Measurements from ENCODE around the gene B4GAT1.

B4GAT1 gene

DNA sequence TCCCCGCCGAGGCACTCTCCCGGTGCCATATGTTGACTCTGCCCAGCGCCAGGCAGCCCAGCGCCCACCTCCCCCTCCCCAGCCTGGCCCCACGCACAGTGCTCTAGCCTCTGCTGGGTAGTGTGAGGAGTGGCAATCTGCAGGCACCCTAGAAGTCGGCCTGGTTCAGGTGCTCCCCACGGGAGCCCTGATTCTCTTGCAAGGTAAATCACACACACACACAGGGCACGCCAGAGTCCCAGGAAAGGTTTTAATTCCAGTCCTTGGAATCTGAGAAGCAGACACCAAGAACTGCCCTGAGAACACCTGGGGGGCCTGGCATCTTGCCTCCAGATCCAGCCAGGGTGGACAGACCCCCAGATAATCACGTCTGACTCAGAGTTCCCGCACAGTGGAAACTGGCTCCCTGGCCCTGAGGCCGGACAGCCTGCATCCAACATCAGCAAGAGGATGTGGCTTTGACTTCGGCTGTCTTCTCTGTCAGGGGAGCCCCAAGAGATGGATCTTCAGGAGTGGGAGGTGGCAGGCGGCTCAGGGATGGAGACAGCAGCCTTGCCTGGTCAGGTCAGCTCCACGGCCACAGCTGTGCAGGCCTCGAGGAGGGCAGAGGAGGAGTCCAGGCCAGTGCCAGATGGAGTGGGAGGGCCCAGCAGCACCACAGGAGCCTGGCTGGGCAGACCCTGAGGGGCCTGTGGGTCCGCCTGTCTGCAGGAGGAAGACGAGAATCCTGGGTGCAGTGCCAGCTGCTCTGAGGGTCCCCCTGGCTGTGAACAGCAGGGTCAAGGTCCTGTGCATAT is 10.1 kb downstream of the B4GAT1 start:
- no peak for DNase-seq (ENCODE audit: low read depth)
- TF ChIP-seq, protein P1, sequence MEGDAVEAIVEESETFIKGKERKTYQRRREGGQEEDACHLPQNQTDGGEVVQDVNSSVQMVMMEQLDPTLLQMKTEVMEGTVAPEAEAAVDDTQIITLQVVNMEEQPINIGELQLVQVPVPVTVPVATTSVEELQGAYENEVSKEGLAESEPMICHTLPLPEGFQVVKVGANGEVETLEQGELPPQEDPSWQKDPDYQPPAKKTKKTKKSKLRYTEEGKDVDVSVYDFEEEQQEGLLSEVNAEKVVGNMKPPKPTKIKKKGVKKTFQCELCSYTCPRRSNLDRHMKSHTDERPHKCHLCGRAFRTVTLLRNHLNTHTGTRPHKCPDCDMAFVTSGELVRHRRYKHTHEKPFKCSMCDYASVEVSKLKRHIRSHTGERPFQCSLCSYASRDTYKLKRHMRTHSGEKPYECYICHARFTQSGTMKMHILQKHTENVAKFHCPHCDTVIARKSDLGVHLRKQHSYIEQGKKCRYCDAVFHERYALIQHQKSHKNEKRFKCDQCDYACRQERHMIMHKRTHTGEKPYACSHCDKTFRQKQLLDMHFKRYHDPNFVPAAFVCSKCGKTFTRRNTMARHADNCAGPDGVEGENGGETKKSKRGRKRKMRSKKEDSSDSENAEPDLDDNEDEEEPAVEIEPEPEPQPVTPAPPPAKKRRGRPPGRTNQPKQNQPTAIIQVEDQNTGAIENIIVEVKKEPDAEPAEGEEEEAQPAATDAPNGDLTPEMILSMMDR (conservative IDR thresholded peaks at IDR 0.05; ENCODE audit: low read length), result peak; percentile 12
- no peak overlapping the region; the same call in 1 of the 2 replicates for H3K4me3 ChIP-seq (ENCODE audit: low read length)

DNA sequence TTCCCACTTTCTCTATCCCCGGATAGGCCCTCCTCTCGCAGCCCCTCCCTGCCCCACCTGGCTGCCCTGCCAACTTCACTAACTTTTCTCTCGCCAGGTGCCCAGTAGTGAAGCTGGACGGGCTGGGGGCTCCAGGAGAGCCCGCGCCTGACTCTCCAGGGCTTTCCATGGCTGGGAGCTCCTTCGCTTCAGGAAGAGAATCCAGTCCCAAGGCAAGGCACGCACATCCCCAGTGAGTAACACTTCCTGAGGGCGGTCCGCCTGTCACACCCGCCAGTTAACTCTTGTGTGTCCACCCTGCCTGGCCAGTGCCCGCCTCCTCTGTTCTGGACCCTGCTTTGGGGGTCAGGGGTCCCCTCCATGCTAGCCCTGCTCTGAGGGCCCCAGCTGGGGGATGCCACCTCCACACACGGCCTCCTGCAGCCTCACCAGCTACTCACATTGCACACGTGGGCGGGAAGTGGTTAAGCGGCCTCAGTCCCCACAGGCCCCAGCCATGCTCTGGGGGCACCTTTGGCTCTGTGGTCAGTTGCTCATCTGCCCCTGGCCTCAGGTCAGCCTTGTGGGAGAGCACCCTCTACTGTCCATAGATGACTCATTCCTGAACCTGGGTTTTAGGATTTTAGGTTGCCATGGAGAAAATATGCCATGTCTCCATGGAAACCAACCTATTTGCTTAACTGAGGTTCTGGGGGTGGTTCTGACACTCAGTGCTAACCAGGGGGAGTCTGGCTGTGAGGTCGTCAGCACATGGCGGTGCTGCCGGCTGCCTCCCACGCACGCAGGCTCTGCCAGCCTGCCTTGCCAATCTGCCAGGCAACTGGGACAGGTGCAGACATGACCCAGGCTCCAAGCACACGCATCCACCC is 11.0 kb downstream of the B4GAT1 start, which contains the start of gene RIN1:
Gene RIN1 (minus strand): TSS at position 201 of the 869 bp plus-strand sequence. CDS start 32 bp downstream, at position 169.
- peak; percentile 94 for DNase-seq (ENCODE audit: low read depth)
- TF ChIP-seq, protein P1 (conservative IDR thresholded peaks at IDR 0.05; ENCODE audit: low read length), result peak; percentile 56
- H3K4me3 ChIP-seq (ENCODE audit: low read length), result peak within 1 kb of the TSS; percentile 86

DNA sequence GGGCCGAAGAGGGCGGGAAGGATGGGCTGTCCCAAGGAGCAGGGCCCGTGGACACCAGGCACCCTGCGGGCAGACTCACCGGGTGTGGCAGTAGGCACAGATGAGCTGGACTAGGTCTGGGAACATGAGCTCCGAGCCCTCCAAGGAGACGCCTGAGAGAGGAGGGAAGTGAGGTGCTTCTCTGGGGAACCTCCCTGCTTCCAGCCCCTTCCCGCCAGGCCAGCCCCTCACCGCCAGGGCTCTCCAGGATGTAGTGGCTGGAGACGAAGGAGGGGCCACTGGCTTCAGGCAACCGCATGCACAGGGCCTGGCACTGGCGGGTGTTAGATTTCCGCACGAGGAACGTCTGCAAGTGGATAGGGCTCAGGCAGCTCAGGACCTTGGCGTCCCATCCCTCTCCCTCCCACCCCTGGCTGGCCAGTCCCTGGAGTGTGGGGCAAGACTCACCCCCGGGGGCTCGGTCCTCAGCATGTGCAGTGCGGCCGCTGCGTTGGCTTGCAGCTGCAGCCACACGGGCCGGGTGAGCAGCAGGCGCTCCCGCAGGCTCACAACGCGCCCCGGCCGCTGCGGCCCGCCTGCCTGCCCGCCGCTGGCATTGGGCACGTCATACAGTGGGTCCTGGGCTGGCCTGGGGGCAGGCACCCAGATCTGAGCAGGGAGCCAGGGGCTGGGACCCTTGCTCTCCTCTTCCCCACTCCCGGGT is 11.7 kb downstream of the B4GAT1 start:
- TF ChIP-seq, protein P1 (conservative IDR thresholded peaks at IDR 0.05; ENCODE audit: low read length), result no peak
- peak; percentile 54 for DNase-seq (ENCODE audit: low read depth)
- peak overlapping the region; percentile 86 for H3K4me3 ChIP-seq (ENCODE audit: low read length)

DNA sequence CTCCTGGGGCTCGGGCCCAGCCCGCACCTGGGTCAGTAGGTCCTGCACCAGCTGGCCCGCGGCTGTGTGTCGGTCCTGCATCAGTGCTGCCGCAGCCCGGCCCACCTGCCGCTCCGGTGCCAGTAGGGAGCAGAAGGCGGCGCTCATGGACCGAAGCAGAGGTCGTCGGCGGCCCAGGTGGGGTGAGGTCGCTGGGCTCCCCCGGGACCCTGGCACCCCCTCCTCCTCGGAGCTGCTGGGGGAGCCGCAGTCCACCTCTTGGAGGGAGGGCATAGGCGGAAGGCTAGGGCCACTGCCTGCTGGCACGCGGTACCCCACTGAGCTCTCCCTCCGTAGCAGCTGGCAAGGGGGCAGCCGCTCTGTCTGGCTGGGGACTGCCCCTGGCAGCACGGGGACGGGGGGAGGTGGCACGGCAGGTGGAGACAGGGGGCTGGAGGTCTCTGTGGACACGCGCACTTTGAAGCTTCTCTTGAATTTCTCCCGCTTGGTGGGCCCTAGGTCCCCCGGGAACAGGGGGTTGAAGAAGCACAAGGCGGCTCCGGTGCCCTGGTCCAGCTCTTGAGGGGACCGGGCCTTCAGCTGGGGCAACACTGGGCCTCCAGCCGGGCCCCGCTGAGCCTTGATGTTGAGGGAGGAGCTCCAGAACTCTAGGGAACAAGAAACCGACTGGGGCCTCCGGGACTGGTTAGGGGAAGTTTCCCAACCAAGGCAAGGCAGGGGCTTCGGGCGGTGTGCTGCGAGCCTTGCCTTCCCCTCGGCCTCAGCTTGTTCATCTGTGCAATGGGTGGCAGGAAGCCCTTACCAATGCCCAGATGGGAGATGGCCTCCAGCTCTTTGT is 12.6 kb downstream of the B4GAT1 start:
- TF ChIP-seq, protein P1 (conservative IDR thresholded peaks at IDR 0.05; ENCODE audit: low read length), result no peak
- no peak for DNase-seq (ENCODE audit: low read depth)
- peak overlapping the region; percentile 86 for H3K4me3 ChIP-seq (ENCODE audit: low read length)

DNA sequence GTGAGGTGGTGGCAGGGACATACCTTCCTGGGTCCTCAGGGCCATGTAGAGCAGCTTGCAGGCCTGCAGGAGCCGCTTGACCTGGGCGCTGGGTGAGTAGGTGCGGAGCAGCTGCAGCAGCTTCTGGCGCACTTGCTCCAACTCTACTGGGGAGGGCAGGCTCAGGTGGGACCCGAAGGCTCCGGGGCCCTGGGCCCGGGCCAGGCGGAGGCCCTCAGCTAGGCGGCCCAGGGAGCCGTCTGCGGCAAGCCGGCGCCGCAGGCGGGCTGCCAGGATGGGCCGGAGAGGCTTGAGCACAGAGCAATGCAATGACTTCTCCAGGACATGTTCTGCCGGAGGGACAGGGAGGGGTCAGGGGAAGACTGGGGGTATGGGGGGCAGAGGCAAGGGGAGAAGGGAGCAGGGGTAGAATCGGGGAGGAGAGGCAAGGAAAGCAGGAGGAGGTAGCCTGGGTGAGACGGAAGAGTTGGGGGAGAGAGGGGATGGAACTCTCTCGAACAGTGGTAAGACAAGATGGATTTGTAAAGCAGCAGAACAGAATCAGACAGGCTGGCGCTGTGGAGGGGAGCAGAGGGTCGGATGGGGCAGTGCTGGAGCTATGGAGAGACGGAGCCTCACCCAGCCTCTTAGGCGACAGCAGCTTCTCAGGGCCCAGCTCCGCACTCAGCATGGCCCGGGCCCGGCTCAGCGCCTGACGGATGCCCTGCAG is 13.4 kb downstream of the B4GAT1 start:
- TF ChIP-seq, protein P1 (conservative IDR thresholded peaks at IDR 0.05; ENCODE audit: low read length), result no peak
- H3K4me3 ChIP-seq (ENCODE audit: low read length), result peak overlapping the region; percentile 86
- DNase-seq (ENCODE audit: low read depth), result no peak

All from AG10803 (cell line).